ENCODE measurements around the gene CEMIP2.

DNA sequence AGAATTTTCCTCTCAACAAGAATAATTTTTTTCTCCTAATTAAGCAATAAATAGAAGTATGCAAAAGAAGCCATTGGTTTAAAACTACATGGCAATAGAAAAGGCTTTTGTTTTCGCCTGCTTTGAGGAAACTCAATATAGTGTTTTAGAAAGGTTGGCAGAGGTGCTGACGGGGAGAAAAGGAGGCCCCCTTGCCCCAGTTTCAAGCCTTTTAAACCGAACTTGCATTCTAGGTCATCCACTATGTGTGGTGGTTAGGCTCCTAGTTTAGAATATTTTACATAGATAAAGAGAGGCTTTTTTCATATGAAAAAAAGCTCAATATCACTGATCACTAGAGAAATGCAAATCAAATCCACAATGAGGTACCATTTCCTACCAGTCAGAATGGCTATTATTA, 33.5 kb upstream of the CEMIP2 start:
- TF ChIP-seq CTCF (conservative IDR thresholded peaks at IDR 0.05 in 1 of 2, IDR thresholded peaks at IDR 0.05 in 1 of 2; ENCODE audit: low read depth in 1 of 2, low read length in 2 of 2): no peak
- TF ChIP-seq EZH2 (IDR thresholded peaks at IDR 0.05; ENCODE audit: low read length, missing control alignments): no peak

All from fibroblast of lung (primary cell).